ENCODE measurements around the gene GAPVD1. TPM values are rescaled to one million over a fixed set of nuclear protein-coding genes. Genes with fewer than 3 reads are reported as not detected.

The GAPVD1 gene
- total RNA-seq, 1 donor from 2014 or later, result 44.0 TPM

DNA sequence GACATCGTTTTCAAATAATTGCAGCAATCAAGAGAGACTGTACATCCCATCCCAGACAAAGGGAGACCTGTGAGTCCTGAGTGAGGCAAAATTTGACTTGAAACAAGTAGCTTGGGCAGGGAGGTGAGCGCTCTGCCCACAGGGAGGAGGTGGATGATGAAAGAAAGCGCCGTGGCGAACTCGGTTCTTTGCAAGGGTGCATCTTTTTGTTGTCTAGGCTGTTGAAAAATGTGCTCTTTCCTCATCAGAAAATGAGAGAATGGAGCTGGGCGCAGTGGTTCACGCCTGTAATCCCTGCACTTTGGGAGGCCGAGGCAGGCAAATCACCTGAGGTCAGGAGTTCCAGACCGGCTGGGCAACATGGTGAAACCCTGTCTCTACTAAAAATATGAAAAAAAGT, 150.5 kb downstream of the GAPVD1 start:
- Histone ChIP-seq H3K36me3 (ENCODE audit: control insufficient read depth, insufficient read depth, low read length) (no peaks in the 10 kb centered on the region), H3K4me3 (ENCODE audit: low read depth, low read length) (no peak overlapping the region), H3K27me3 (ENCODE audit: control insufficient read depth, insufficient read depth, low read length) (no peaks in the 10 kb centered on the region)
- DNase-seq (ENCODE audit: low read depth) (no peak), FAIRE-seq (no peak)
- TF ChIP-seq, protein P1, sequence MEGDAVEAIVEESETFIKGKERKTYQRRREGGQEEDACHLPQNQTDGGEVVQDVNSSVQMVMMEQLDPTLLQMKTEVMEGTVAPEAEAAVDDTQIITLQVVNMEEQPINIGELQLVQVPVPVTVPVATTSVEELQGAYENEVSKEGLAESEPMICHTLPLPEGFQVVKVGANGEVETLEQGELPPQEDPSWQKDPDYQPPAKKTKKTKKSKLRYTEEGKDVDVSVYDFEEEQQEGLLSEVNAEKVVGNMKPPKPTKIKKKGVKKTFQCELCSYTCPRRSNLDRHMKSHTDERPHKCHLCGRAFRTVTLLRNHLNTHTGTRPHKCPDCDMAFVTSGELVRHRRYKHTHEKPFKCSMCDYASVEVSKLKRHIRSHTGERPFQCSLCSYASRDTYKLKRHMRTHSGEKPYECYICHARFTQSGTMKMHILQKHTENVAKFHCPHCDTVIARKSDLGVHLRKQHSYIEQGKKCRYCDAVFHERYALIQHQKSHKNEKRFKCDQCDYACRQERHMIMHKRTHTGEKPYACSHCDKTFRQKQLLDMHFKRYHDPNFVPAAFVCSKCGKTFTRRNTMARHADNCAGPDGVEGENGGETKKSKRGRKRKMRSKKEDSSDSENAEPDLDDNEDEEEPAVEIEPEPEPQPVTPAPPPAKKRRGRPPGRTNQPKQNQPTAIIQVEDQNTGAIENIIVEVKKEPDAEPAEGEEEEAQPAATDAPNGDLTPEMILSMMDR (IDR thresholded peaks at IDR 0.05; ENCODE audit: insufficient read depth, low read length, severe bottlenecking), result no peak

DNA sequence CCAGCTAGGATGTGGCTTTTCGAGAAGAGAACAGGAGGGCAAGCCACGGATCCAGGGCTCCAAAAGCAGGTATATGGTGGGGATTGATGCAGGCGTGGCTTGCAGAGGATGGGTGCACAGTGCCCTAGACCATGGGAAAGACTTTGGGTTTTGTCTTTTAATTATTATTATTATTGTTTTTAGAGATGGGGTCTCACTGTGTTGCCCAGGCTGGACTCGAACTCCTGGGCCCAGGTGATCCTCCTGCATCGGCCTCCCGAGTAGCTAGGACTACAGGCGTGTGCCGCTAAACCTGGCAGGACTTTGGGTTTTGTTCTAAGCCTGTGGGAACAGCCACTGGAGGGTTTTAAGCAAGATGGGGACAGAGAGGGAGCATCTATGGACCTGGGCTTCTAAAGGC, 152.0 kb downstream of the GAPVD1 start:
- DNase-seq (ENCODE audit: low read depth) (no peak), FAIRE-seq (no peak)
- TF ChIP-seq, protein P1 (IDR thresholded peaks at IDR 0.05; ENCODE audit: insufficient read depth, low read length, severe bottlenecking), result no peak
- Histone ChIP-seq H3K27me3 (ENCODE audit: control insufficient read depth, insufficient read depth, low read length) (no peaks in the 10 kb centered on the region), H3K36me3 (ENCODE audit: control insufficient read depth, insufficient read depth, low read length) (no peaks in the 10 kb centered on the region), H3K4me3 (ENCODE audit: low read depth, low read length) (no peak overlapping the region)

DNA sequence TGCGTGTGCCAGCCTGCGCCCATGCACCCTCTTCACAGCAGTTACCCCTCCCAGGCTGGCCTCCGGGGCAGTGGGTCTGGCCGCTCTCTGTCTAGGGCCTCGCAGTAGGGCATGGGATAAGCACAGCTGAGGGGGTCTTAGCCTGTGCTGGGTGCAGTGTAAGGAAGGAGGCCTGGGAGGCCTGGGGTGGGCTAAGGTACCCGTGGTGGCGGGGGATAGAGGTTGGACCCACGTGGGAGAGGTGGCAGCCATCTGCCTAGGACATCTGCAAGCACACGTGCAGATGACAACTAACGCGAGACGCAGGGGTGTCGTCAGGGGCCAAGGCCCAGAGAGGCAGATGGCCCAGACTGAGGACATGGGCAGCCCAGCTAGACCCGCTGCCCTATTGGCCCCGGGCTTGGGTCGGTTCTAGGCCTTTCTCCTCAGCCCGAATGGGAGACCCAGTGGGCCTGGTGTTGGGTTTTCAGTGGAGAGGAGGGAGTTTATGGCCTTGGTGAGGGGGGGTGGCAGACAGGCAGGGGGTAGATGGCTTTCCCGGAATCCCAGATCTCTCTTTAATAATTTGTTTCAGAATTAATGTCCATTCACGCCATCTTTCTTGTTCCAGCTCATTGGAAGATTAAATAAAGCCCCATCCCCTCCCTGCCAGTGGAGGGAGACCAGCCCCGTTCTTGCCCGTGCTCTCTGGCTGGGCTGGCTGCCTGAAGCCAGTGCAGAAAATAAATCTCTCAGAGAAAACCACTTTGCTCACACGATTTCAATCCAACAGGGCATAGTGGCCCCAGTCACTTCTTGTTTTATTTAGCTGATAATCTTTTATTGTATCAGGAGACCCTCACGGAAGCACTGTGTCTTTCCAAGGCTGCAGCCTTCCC, 154.2 kb downstream of the GAPVD1 start:
- no peaks in the 10 kb centered on the region for H3K36me3 ChIP-seq (ENCODE audit: control insufficient read depth, insufficient read depth, low read length)
- FAIRE-seq (no peak), DNase-seq (ENCODE audit: low read depth) (no peak)
- no peak overlapping the region for H3K4me3 ChIP-seq (ENCODE audit: low read depth, low read length)
- peaks cover 2% of the 10 kb centered on the region for H3K27me3 ChIP-seq (ENCODE audit: control insufficient read depth, insufficient read depth, low read length)
- TF ChIP-seq, protein P1 (IDR thresholded peaks at IDR 0.05; ENCODE audit: insufficient read depth, low read length, severe bottlenecking), result no peak

DNA sequence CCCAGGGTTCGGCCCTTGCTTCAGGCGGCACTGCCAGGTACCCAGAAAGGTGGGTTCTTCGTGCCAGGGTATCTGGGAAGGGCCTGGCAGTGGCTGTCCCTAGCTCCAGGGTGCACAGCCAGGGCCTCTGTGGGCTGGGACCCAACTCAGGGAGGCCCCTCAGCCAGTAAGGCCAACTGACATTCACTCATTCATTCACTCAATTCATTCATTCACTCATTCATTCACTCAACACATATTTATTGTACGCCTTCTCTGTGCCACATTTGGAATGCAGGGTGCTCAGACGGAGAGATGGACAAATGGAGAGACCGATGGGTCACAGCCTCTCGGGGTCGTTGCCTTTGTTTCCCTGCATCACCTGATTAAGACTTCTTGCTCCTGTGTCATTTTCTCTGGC, 154.9 kb downstream of the GAPVD1 start:
- Histone ChIP-seq H3K4me3 (ENCODE audit: low read depth, low read length) (no peak overlapping the region), H3K36me3 (ENCODE audit: control insufficient read depth, insufficient read depth, low read length) (no peaks in the 10 kb centered on the region), H3K27me3 (ENCODE audit: control insufficient read depth, insufficient read depth, low read length) (peaks cover 2% of the 10 kb centered on the region)
- TF ChIP-seq, protein P1 (IDR thresholded peaks at IDR 0.05; ENCODE audit: insufficient read depth, low read length, severe bottlenecking), result no peak
- FAIRE-seq (no peak), DNase-seq (ENCODE audit: low read depth) (no peak)

Other genes with a start within 250 kb of the GAPVD1 start
- 4.7 and 7.1 TPM in 2 replicates for gene SCAI, start 118.3 kb upstream of the GAPVD1 start, total RNA-seq
- gene PPP6C, start 72.0 kb upstream of the GAPVD1 start, total RNA-seq, result 9.0 and 10.5 TPM in 2 replicates
- 29.1 and 41.3 TPM in 2 replicates for gene RABEPK, start 61.3 kb upstream of the GAPVD1 start, total RNA-seq
- 520 and 945 TPM in 2 replicates for gene HSPA5, start 20.5 kb upstream of the GAPVD1 start, total RNA-seq